Liver (tissue), 9 donors: Measurements from ENCODE around the gene NFKB1. TPM values are rescaled to one million over a fixed set of nuclear protein-coding genes. Genes with fewer than 3 reads are reported as not detected.

Source experiments
- DNase-seq: peaks from one replicate; pipeline ENCODE4 v3.0.0-alpha.2; 2017; ENCODE audit warnings: low spot score
- H3K27ac ChIP-seq, 2 donors: one replicate each; pipeline ENCODE4 v1.7.0; 2013; ENCODE audit warnings: inconsistent platforms in 2 of 2, low read length in 2 of 2, control low read depth in 1 of 2, low read depth in 1 of 2, mild to moderate bottlenecking in 1 of 2
- H3K27me3 ChIP-seq, 4 donors: one replicate each; pipeline versions ENCODE4 v1.6.1 to v1.7.0; 2013; ENCODE audit warnings: low read length in 3 of 4, inconsistent platforms in 1 of 4, mild to moderate bottlenecking in 1 of 4, moderate library complexity in 1 of 4; ENCODE audit not compliant: control insufficient read depth in 4 of 4, insufficient read depth in 4 of 4
- H3K36me3 ChIP-seq, 4 donors: one replicate each; pipeline versions ENCODE4 v1.6.1 to v1.7.0; 2013; ENCODE audit warnings: low read length in 3 of 4, mild to moderate bottlenecking in 3 of 4, low read depth in 1 of 4, moderate library complexity in 1 of 4; ENCODE audit not compliant: control insufficient read depth in 4 of 4, insufficient read depth in 3 of 4
- H3K4me1 ChIP-seq, 4 donors: one replicate each; pipeline versions ENCODE4 v1.6.1 to v1.7.0; 2013; ENCODE audit warnings: low read length in 3 of 4, mild to moderate bottlenecking in 3 of 4, moderate library complexity in 1 of 4; ENCODE audit not compliant: control insufficient read depth in 4 of 4, insufficient read depth in 4 of 4
- H3K4me3 ChIP-seq, 3 donors: one replicate each; pipeline versions ENCODE4 v1.6.1 to v1.7.0; 2013; ENCODE audit warnings: low read length in 3 of 3, control low read depth in 1 of 3, low read depth in 1 of 3, mild to moderate bottlenecking in 1 of 3
- H3K9ac ChIP-seq, 2 donors: one replicate each; pipeline ENCODE4 v1.7.0; 2013; ENCODE audit warnings: low read length in 2 of 2, mild to moderate bottlenecking in 2 of 2, moderate library complexity in 2 of 2, control low read depth in 1 of 2, low read depth in 1 of 2
- H3K9me3 ChIP-seq, 4 donors: one replicate each; pipeline versions ENCODE4 v1.6.1 to v1.7.0; 2013; ENCODE audit warnings: low read length in 3 of 4; ENCODE audit not compliant: control insufficient read depth in 4 of 4
- CTCF ChIP-seq: fragments of 150-350 bp; IDR thresholded peaks from 2 replicates; pipeline ENCODE4 v1.5.1; 2017; ENCODE audit warnings: improper control_type of control experiment, low read depth, low read length; ENCODE audit not compliant: missing input control
- EGR1 ChIP-seq, 2 donors: IDR thresholded peaks; 2 replicates each; pipeline ENCODE4 v1.6.1; 2016 to 2018; ENCODE audit warnings: antibody characterized with exemption in 2 of 2, low read depth in 2 of 2
- FOXA2 ChIP-seq: IDR thresholded peaks from 2 replicates; pipeline ENCODE4 v1.6.1; 2016; ENCODE audit warnings: antibody characterized with exemption
- GABPA ChIP-seq, 2 donors: IDR thresholded peaks in 1 of 2; conservative IDR thresholded peaks in 1 of 2; 2 replicates each; pipeline ENCODE4 v1.6.1; 2016; ENCODE audit warnings: antibody characterized with exemption in 2 of 2, mild to moderate bottlenecking in 1 of 2, moderate library complexity in 1 of 2
- HNF4A ChIP-seq, 2 donors: conservative IDR thresholded peaks; 2 replicates each; pipeline ENCODE4 v1.6.1; 2016; ENCODE audit warnings: antibody characterized with exemption in 2 of 2, mild to moderate bottlenecking in 2 of 2
- HNF4G ChIP-seq: IDR thresholded peaks from 2 replicates; pipeline ENCODE4 v1.6.1; 2016; ENCODE audit warnings: antibody characterized with exemption
- JUND ChIP-seq, 2 donors: IDR thresholded peaks; 2 replicates each; pipeline ENCODE4 v1.6.1; 2016; ENCODE audit warnings: antibody characterized with exemption in 2 of 2
- NR2F2 ChIP-seq: IDR thresholded peaks from 2 replicates; pipeline ENCODE4 v1.6.1; 2016; ENCODE audit warnings: antibody characterized with exemption
- RAD21 ChIP-seq, 2 donors: IDR thresholded peaks; 2 replicates each; pipeline ENCODE4 v1.6.1; 2016; ENCODE audit warnings: antibody characterized with exemption in 2 of 2, mild to moderate bottlenecking in 2 of 2
- REST ChIP-seq: IDR thresholded peaks from 2 replicates; pipeline ENCODE4 v1.6.1; 2016; ENCODE audit warnings: antibody characterized with exemption, mild to moderate bottlenecking
- RXRA ChIP-seq, 2 donors: IDR thresholded peaks; 2 replicates each; pipeline ENCODE4 v1.6.1; 2017 to 2018; ENCODE audit warnings: antibody characterized with exemption in 2 of 2, mild to moderate bottlenecking in 1 of 2
- SP1 ChIP-seq: IDR thresholded peaks from 2 replicates; pipeline ENCODE4 v1.6.1; 2018; ENCODE audit warnings: antibody characterized with exemption, mild to moderate bottlenecking
- TAF1 ChIP-seq: conservative IDR thresholded peaks from 2 replicates; pipeline ENCODE4 v1.6.1; 2016; ENCODE audit warnings: antibody characterized with exemption, mild to moderate bottlenecking
- WGBS: extraction: QIAGEN DNeasy Blood & Tissue Kit; methylation state at CpG from one replicate; pipeline ENCODE4 v1.1.7; 2013; 5-methylcytosine and 5-hydroxymethylcytosine counted together
- polyA plus RNA-seq, 2 donors: library from polyadenylated mRNA; stranded (reverse) in 1 of 2; unstranded in 1 of 2; fragments of 200-250 nt in 1 of 2; fragments of >200 nt in 1 of 2; fragmentation: Nextera tagmentation in 1 of 2; extraction: Ambion mirVana in 1 of 2; gene quantifications; one replicate each; pipeline versions ENCODE4 v1.2.1 to v1.2.3, GENCODE V29; 2013 to 2015
- total RNA-seq, 2 donors: library from RNA; depleted of rRNA; stranded (reverse); fragments of >200 nt; gene quantifications; one replicate each; pipeline ENCODE4 v1.2.3, GENCODE V29; 2014
- donor health status: healthy.
- donor health status: healthy.
- donor health status: healthy.
- donor health status: healthy.
- donor health status: healthy.

Gene NFKB1
- total and polyA plus RNA-seq, 4 donors: 5.1 to 23.0 (median 13.4) TPM

- DNase-seq: no peak
- H3K9ac ChIP-seq: no peak overlapping the region
- H3K27ac ChIP-seq: no peak overlapping the region
- 93% methylated on average over 7 of the region's 7 CpGs for WGBS
- no peak for TF ChIP-seq REST
- no peaks in the 10 kb centered on the region for H3K4me1 ChIP-seq
- no peaks in the 10 kb centered on the region for H3K27me3 ChIP-seq
- no peaks in the 10 kb centered on the region for H3K9me3 ChIP-seq
- H3K36me3 ChIP-seq: peaks cover 2 to 8% (median 4%) of the 10 kb centered on the region in 4 donors
- H3K4me3 ChIP-seq: no peak overlapping the region
Observed at GRCh38 chr4:102639598-102639997, 138.4 kb downstream of the NFKB1 start.

DNA sequence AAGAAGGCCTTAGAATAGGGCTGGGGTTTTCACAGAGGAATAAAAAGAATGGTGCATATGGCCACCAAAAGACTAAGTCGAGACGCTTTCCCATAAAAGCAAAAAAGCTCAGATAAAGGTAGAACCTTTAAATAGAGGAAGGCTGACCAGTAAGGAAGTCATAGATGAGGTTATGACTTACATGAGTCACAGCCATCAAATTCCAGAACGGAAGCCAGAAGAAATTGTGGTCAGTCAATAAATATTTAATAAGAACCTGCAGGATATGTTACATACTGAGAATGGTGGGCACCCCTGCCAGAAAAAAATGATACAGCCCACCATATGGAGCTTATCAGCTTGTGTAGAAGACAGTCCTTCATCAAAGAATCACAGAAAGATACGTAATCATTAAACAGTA lies 139.5 kb downstream of the NFKB1 start:
- no peaks in the 10 kb centered on the region for H3K4me1 ChIP-seq
- H3K36me3 ChIP-seq: peaks cover 0 to 8% (median 3%) of the 10 kb centered on the region in 4 donors
- no peaks in the 10 kb centered on the region for H3K27me3 ChIP-seq
- WGBS: 97% methylated on average over 4 of the region's 4 CpGs
- no peak overlapping the region for H3K27ac ChIP-seq
- no peak for TF ChIP-seq GABPA (IDR thresholded peaks at IDR 0.05 in 1 of 2, conservative IDR thresholded peaks at IDR 0.05 in 1 of 2)
- no peak overlapping the region for H3K9ac ChIP-seq
- DNase-seq: no peak
- H3K9me3 ChIP-seq: no peaks in the 10 kb centered on the region
- H3K4me3 ChIP-seq: no peak overlapping the region

DNA sequence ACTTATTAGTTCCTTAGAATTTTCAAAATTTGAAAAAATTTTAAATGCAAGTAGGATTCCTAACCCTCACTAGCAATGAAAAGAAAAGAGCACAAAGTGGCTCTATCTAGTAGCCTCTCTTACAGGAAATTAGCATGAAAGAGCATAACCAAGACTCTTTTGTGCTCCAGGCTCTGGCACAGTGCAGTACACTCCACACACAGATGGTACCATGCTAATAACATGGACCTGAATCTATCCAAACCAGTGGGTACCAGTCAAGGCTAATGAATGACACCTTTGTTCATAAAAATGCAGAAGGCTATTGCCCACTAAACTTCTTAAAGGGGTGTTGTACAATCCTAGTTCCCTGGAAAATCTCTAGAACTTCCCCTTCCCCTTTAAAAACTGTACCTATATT lies 140.6 kb downstream of the NFKB1 start:
- Histone ChIP-seq H3K27ac (no peak overlapping the region), H3K9ac (no peak overlapping the region), H3K4me3 (no peak overlapping the region), H3K9me3 (no peaks in the 10 kb centered on the region), H3K36me3 (peaks cover 0 to 8% (median 4%) of the 10 kb centered on the region in 4 donors), H3K4me1 (no peaks in the 10 kb centered on the region), H3K27me3 (no peaks in the 10 kb centered on the region)
- no peak for DNase-seq
- TF ChIP-seq NR2F2 (no peak), GABPA (IDR thresholded peaks at IDR 0.05 in 1 of 2, conservative IDR thresholded peaks at IDR 0.05 in 1 of 2) (no peak), HNF4A (conservative IDR thresholded peaks at IDR 0.05) (no peak), FOXA2 (no peak)

DNA sequence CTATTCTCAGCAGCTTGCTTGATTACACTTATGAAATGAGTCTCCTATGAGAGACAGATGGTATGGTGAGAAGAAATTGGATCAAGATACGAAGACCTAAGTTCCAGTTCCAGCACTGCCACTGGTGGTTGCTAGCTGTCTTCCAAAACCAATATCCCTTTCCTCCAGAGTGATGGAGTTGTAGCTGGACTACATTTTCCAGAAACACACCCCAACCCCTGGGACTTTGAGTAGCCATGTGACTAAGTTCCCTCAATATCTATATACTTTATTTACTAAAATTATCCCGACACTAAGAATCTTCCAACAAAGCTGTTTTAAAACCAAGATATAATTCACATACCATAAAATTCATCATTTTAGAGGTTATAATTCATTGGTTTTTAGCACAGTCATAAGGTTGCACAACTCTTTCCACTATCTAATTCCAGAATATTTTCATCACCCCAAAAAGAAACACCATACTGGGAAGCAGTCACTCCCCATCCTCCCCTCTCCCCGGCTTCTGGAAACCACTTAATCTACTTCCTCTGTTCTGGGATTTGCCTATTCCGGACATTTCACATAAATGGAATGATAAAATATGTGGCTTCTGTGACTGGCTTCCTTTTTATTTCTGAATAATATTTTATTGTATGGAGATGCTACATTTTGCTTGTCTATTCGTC lies 141.6 kb downstream of the NFKB1 start:
- Histone ChIP-seq H3K9ac (no peak overlapping the region), H3K4me1 (no peaks in the 10 kb centered on the region), H3K4me3 (no peak overlapping the region), H3K36me3 (peaks cover 0 to 8% (median 4%) of the 10 kb centered on the region in 4 donors), H3K9me3 (no peaks in the 10 kb centered on the region), H3K27me3 (no peaks in the 10 kb centered on the region), H3K27ac (no peak overlapping the region)
- WGBS: 88% methylated on average over 5 of the region's 5 CpGs
- no peak for DNase-seq
- no peak for TF ChIP-seq FOXA2
- no peak for TF ChIP-seq EGR1 (IDR thresholded peaks at IDR 0.05; ENCODE audit: low read depth in 2 of 2)
- no peak for TF ChIP-seq GABPA (IDR thresholded peaks at IDR 0.05 in 1 of 2, conservative IDR thresholded peaks at IDR 0.05 in 1 of 2)
- no peak for TF ChIP-seq JUND (IDR thresholded peaks at IDR 0.05)
- TF ChIP-seq RXRA (IDR thresholded peaks at IDR 0.05): no peak
- no peak for TF ChIP-seq TAF1
- no peak for TF ChIP-seq CTCF
- no peak for TF ChIP-seq HNF4G
- TF ChIP-seq RAD21 (IDR thresholded peaks at IDR 0.05): no peak
- no peak for TF ChIP-seq SP1
- no peak for TF ChIP-seq HNF4A (conservative IDR thresholded peaks at IDR 0.05)
- TF ChIP-seq NR2F2: no peak
- no peak for TF ChIP-seq REST
